Osteoblast (primary cell): ENCODE results near the gene TMCO6. TPM values are rescaled to one million over a fixed set of nuclear protein-coding genes. Genes with fewer than 3 reads are reported as not detected.
"Not testable (repeated sequence)": the region's sequence is repeated elsewhere in the genome, so short reads cannot be mapped to it uniquely, and the experiment has no call there.

Experiments used
- DNase-seq: peaks from one replicate; pipeline ENCODE4 v3.0.0; 2011; ENCODE audit warnings: low spot score, mixed read lengths; ENCODE audit not compliant: insufficient read length; ENCODE audit errors: missing footprints
- H2AFZ ChIP-seq: 2 replicates; pipeline ENCODE4 v1.6.0; 2011; ENCODE audit warnings: mild to moderate bottlenecking, low read length
- H3K27ac ChIP-seq: 2 replicates; pipeline ENCODE4 v1.5.1; 2011; ENCODE audit warnings: mild to moderate bottlenecking, low read depth, low read length, moderate library complexity
- H3K27me3 ChIP-seq: 2 replicates; pipeline ENCODE4 v1.6.0; 2012; ENCODE audit warnings: mild to moderate bottlenecking, control low read depth, inconsistent platforms, low read length, moderate library complexity; ENCODE audit not compliant: insufficient read depth
- H3K36me3 ChIP-seq: 2 replicates; pipeline ENCODE4 v1.5.1; 2011; ENCODE audit warnings: mild to moderate bottlenecking, low read length, control low read depth, moderate library complexity; ENCODE audit not compliant: insufficient read depth
- H3K4me1 ChIP-seq: 2 replicates; pipeline ENCODE4 v1.5.1; 2011; ENCODE audit warnings: mild to moderate bottlenecking, low read length, control low read depth, moderate library complexity; ENCODE audit not compliant: insufficient read depth
- H3K4me2 ChIP-seq: 2 replicates; pipeline ENCODE4 v1.6.0; 2011; ENCODE audit warnings: mild to moderate bottlenecking, low read length; ENCODE audit not compliant: insufficient read depth
- H3K4me3 ChIP-seq: fragments of 200-600 bp; sonication (generic); 3 replicates; pipeline ENCODE4 v1.5.1; 2012; ENCODE audit warnings: mild to moderate bottlenecking, low read length, inconsistent platforms; ENCODE audit not compliant: insufficient read depth
- H3K79me2 ChIP-seq: 2 replicates; pipeline ENCODE4 v1.6.0; 2012; ENCODE audit warnings: mild to moderate bottlenecking, low read length, control low read depth, inconsistent platforms; ENCODE audit not compliant: insufficient read depth
- H3K9me3 ChIP-seq: 2 replicates; pipeline ENCODE4 v1.5.1; 2011; ENCODE audit warnings: low read depth, low read length, control low read depth
- H4K20me1 ChIP-seq: 2 replicates; pipeline ENCODE4 v1.6.0; 2012; ENCODE audit warnings: mild to moderate bottlenecking, low read length, control low read depth; ENCODE audit not compliant: insufficient read depth
- total RNA-seq: library from RNA; depleted of rRNA; stranded (reverse); fragments of >200 nt; gene quantifications from 2 replicates; pipeline ENCODE4 v1.2.3, GENCODE V29; 2012
- TF ChIP-seq, protein P1 (sequence below): IDR thresholded peaks from 2 replicates; pipeline ENCODE4 v1.5.1; 2011; ENCODE audit warnings: mild to moderate bottlenecking, low read depth, low read length, moderate library complexity; ENCODE audit errors: extremely low read depth

TMCO6 gene
- total RNA-seq = 8.3 and 8.5 TPM in 2 replicates

DNA sequence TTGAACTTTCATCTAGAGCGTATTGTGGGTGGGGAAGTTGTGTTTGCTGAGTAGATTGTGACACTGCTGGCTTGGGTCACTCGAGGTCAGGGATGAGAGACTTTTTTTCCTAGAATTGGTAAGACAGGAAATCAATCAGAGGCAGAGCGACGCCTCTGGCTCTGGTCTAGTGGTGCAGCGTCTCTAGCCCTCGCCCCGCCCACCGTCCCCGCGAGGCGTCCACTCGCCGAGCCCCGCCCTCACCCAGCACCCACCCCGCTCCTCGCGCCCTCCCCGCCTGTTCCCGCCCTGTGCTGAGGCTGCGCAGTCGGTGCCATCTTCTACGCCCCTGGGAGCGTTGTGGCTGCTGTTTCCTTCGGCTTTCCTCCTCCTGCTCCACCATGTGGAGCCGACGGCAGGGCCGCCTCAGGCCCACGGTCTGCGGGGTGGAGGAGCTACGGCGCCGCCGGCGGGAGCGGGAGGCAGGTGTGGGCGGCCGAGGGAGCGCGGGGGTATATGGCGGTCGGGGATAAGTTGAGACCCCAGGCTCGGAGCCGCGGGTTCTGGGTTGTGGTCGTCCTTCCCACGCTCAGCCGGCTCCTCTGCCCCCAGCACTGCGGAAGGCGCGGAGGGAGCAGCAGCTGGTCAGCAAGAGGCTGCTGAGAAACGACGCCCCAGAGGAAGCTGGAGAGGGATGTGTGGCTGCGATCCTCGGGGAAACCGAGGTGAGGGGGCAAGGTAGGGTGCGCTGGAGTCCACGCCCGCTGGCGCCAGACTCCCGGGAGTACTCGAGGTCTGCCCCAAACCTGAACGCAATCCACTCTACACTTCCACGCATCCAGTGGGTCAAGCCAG lies at the start of gene TMCO6:
Gene TMCO6 (plus strand): TSS at position 304 of the 834 bp plus-strand sequence. CDS start 77 bp downstream, at position 381.
- peaks cover 11% of the 10 kb centered on the region for H3K79me2 ChIP-seq
- peaks cover 4% of the 10 kb centered on the region for H3K36me3 ChIP-seq
- H3K4me2 ChIP-seq = peak within 1 kb of the TSS; percentile 89
- peak within 1 kb of the TSS; percentile 70 for H3K27ac ChIP-seq
- H2AFZ ChIP-seq = peak within 1 kb of the TSS; percentile 89
- no peaks in the 10 kb centered on the region for H3K27me3 ChIP-seq
- DNase-seq = peak; percentile 98
- H3K4me1 ChIP-seq = peaks cover 10% of the 10 kb centered on the region
- H3K4me3 ChIP-seq = peak within 1 kb of the TSS; percentile 82
- H3K9me3 ChIP-seq = no peaks in the 10 kb centered on the region
- no peaks in the 10 kb centered on the region for H4K20me1 ChIP-seq
- TF ChIP-seq, protein P1, sequence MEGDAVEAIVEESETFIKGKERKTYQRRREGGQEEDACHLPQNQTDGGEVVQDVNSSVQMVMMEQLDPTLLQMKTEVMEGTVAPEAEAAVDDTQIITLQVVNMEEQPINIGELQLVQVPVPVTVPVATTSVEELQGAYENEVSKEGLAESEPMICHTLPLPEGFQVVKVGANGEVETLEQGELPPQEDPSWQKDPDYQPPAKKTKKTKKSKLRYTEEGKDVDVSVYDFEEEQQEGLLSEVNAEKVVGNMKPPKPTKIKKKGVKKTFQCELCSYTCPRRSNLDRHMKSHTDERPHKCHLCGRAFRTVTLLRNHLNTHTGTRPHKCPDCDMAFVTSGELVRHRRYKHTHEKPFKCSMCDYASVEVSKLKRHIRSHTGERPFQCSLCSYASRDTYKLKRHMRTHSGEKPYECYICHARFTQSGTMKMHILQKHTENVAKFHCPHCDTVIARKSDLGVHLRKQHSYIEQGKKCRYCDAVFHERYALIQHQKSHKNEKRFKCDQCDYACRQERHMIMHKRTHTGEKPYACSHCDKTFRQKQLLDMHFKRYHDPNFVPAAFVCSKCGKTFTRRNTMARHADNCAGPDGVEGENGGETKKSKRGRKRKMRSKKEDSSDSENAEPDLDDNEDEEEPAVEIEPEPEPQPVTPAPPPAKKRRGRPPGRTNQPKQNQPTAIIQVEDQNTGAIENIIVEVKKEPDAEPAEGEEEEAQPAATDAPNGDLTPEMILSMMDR = peak; percentile 43

DNA sequence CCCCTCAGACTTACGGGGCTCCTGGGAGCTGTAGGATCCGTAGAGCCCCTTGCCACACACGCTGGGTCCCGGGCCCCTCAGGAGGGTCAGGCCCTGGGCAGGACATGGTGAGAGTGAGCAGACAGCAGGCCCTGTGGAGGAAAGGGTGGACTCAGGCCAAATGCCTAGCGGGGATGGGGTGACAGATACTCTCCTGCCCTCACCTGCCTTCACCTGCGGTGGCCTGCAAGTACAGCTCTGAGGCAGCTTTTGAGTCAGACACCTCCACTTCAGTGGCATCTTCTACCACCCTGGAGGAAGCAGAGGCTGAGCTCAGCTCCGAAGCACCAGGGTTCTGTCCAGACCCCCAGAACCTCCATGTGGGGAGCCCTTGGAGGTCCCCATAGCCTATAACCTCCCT lies 48.4 kb upstream of the TMCO6 start:
- TF ChIP-seq, protein P1 = no peak
- peaks cover 24% of the 10 kb centered on the region for H3K4me1 ChIP-seq
- no peak for DNase-seq
- no peaks in the 10 kb centered on the region for H4K20me1 ChIP-seq
- no peaks in the 10 kb centered on the region for H3K36me3 ChIP-seq
- H3K27ac ChIP-seq = no peak overlapping the region
- no peak overlapping the region for H3K4me2 ChIP-seq
- H3K79me2 ChIP-seq = no peaks in the 10 kb centered on the region
- no peak overlapping the region for H3K4me3 ChIP-seq
- H2AFZ ChIP-seq = no peak overlapping the region
- no peaks in the 10 kb centered on the region for H3K9me3 ChIP-seq
- H3K27me3 ChIP-seq = peaks cover 10% of the 10 kb centered on the region

DNA sequence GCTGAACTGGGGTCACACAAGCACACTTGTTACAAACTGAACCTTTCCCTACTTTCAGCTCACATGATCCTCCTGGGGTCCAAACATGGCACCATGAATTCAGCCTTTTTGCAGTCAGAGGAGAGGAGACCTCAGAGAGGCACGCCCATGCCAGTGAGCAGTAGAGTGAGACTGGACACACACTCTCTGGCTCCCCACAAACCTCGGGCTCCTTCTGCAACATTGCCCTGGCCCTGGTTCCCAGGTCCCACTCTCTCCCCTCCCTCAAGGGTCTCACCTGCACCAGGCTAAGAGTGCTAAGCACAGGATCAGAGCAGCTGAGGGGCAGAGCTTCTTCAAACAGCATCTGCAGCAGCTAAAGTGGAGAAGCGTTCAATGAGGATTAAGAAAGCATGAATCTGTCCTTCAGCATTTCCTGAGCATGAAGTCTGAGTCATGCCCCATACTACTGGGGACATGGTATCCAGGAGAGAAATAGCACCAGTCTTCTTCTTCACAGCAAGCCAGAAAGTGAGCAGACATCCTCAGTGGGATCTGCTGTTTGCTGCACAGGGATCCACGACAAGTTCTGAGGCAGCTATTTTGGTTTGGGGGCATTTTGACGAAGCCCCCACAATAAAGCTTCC lies 47.4 kb upstream of the TMCO6 start:
- H3K36me3 ChIP-seq = no peaks in the 10 kb centered on the region
- peaks cover 5% of the 10 kb centered on the region for H3K27me3 ChIP-seq
- H3K79me2 ChIP-seq = no peaks in the 10 kb centered on the region
- H3K4me1 ChIP-seq = peaks cover 24% of the 10 kb centered on the region
- peak overlapping the region; percentile 2 for H3K4me3 ChIP-seq
- H3K4me2 ChIP-seq = peak overlapping the region; percentile 61
- DNase-seq = peak; percentile 91
- H3K9me3 ChIP-seq = no peaks in the 10 kb centered on the region
- no peak overlapping the region for H3K27ac ChIP-seq
- no peaks in the 10 kb centered on the region for H4K20me1 ChIP-seq
- TF ChIP-seq, protein P1 = no peak
- peak overlapping the region; percentile 63 for H2AFZ ChIP-seq

DNA sequence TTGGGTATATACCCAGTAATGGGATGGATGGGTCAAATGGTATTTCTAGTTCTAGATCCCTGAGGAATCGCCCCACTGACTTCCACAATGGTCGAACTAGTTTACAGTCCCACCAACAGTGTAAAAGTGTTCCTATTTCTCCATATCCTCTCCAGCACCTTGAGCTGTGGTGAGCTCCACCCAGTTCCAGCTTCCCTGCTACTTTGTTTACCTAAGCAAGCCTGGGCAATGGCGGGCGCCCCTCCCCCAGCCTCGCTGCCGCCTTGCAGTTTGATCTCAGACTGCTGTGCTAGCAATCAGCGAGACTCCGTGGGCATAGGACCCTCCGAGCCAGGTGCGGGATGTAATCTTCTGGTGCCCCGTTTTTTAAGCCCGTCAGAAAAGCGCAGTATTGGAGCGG lies 46.2 kb upstream of the TMCO6 start:
- peaks cover 23% of the 10 kb centered on the region for H3K4me1 ChIP-seq
- H3K9me3 ChIP-seq, H3K27ac ChIP-seq, H3K79me2 ChIP-seq, H3K36me3 ChIP-seq, H3K27me3 ChIP-seq, H2AFZ ChIP-seq, H4K20me1 ChIP-seq, H3K4me2 ChIP-seq, DNase-seq, H3K4me3 ChIP-seq: not testable (repeated sequence)
